Neural cell (in vitro differentiated cells): ENCODE results near the gene FGG. TPM values are rescaled to one million over a fixed set of nuclear protein-coding genes. Genes with fewer than 3 reads are reported as not detected.

Experiments
- H2AFZ ChIP-seq: fragments of 200-600, 300-800 bp; sonication (generic), shearing (Covaris generic); 2 replicates; pipeline ENCODE4 v1.6.0; 2014; ENCODE audit warnings: low read depth, mild to moderate bottlenecking, antibody characterized with exemption, low read length, moderate library complexity
- H3F3A ChIP-seq: fragments of 200-600 bp; shearing (Covaris generic); 2 replicates; pipeline ENCODE4 v1.6.1; 2016; ENCODE audit warnings: mild to moderate bottlenecking, moderate library complexity, mixed read lengths, antibody characterized with exemption, low read length; ENCODE audit not compliant: insufficient read depth, poor library complexity, severe bottlenecking
- H3K27ac ChIP-seq: fragments of 200-600, 300-800 bp; sonication (generic), shearing (Covaris generic); 2 replicates; pipeline ENCODE4 v1.5.1; 2014; ENCODE audit warnings: mild to moderate bottlenecking, low read length, moderate library complexity
- H3K27me3 ChIP-seq: fragments of 300-800, 200-600 bp; sonication (generic), shearing (Covaris generic); 2 replicates; pipeline ENCODE4 v1.6.0; 2014; ENCODE audit warnings: mild to moderate bottlenecking, low read depth, low read length, moderate library complexity; ENCODE audit not compliant: insufficient read depth
- H3K36me3 ChIP-seq: fragments of 300-800, 200-600 bp; sonication (generic), shearing (Covaris generic); 2 replicates; pipeline ENCODE4 v1.5.1; 2014; ENCODE audit warnings: mild to moderate bottlenecking, antibody characterized with exemption, low read length, moderate library complexity; ENCODE audit not compliant: insufficient read depth
- H3K4me2 ChIP-seq: fragments of 300-800, 200-600 bp; sonication (generic), shearing (Covaris generic); 2 replicates; pipeline ENCODE4 v1.6.0; 2014; ENCODE audit warnings: mild to moderate bottlenecking, low read length
- H3K4me3 ChIP-seq: fragments of 300-800, 200-600 bp; sonication (generic), shearing (Covaris generic); 2 replicates; pipeline ENCODE4 v1.5.1; 2014; ENCODE audit warnings: mild to moderate bottlenecking, low read length, moderate library complexity
- H3K79me2 ChIP-seq: fragments of 200-600 bp; shearing (Covaris generic); replicated peaks from 2 replicates; pipeline ENCODE4 v1.6.0; 2014; ENCODE audit warnings: mild to moderate bottlenecking, low read length, moderate library complexity; ENCODE audit not compliant: insufficient read depth
- H3K9ac ChIP-seq: fragments of 300-800, 200-600 bp; sonication (generic), shearing (Covaris generic); 2 replicates; pipeline ENCODE4 v1.6.1; 2016; ENCODE audit warnings: mild to moderate bottlenecking, low read length, mixed read lengths
- H3K9me2 ChIP-seq: fragments of 200-600 bp; shearing (Covaris generic); 2 replicates; pipeline ENCODE4 v1.6.1; 2016; ENCODE audit warnings: mild to moderate bottlenecking, low read length, mixed read lengths; ENCODE audit not compliant: insufficient read depth
- H3K9me3 ChIP-seq: fragments of 200-600, 300-800 bp; sonication (generic), shearing (Covaris generic); 2 replicates; pipeline ENCODE4 v1.6.1; 2016; ENCODE audit warnings: mild to moderate bottlenecking, mixed run types, low read length, moderate library complexity, mixed read lengths
- H4K20me1 ChIP-seq: fragments of 200-600 bp; shearing (Covaris generic); 2 replicates; pipeline ENCODE4 v1.6.1; 2016; ENCODE audit warnings: mild to moderate bottlenecking, mixed run types; ENCODE audit not compliant: insufficient read depth
- EP300 ChIP-seq: fragments of 450-650 bp; conservative IDR thresholded peaks from 2 replicates; pipeline ENCODE4 v1.6.1; 2014; ENCODE audit warnings: antibody characterized with exemption, mild to moderate bottlenecking, moderate library complexity; ENCODE audit not compliant: poor library complexity, severe bottlenecking
- EZH2 ChIP-seq: fragments of 200-600, 300-800 bp; shearing (Covaris generic), sonication (generic); IDR thresholded peaks from 2 replicates; pipeline ENCODE4 v1.6.1; 2014; ENCODE audit warnings: antibody characterized with exemption, low read length, borderline replicate concordance, mild to moderate bottlenecking; ENCODE audit not compliant: insufficient read depth, poor library complexity, severe bottlenecking
- MXI1 ChIP-seq: fragments of 450-650 bp; conservative IDR thresholded peaks from 2 replicates; pipeline ENCODE4 v1.6.1; 2014; ENCODE audit warnings: antibody characterized with exemption, mild to moderate bottlenecking; ENCODE audit not compliant: poor library complexity, severe bottlenecking
- POLR2AphosphoS5 ChIP-seq: IDR thresholded peaks from 2 replicates; pipeline ENCODE4 v1.6.1; 2012
- RAD21 ChIP-seq: fragments of 450-650 bp; conservative IDR thresholded peaks from 2 replicates; pipeline ENCODE4 v1.6.1; 2014; ENCODE audit warnings: antibody characterized with exemption, mild to moderate bottlenecking, moderate library complexity
- SMC3 ChIP-seq: fragments of 450-650 bp; conservative IDR thresholded peaks from 2 replicates; pipeline ENCODE4 v1.6.1; 2014; ENCODE audit warnings: antibody characterized with exemption, mild to moderate bottlenecking, moderate library complexity; ENCODE audit not compliant: poor library complexity
- TAF1 ChIP-seq: IDR thresholded peaks from 2 replicates; pipeline ENCODE4 v1.6.1; 2012; ENCODE audit warnings: low read depth
- polyA plus RNA-seq: library from polyadenylated mRNA; depleted of rRNA; stranded (reverse); fragments of >200 nt; gene quantifications from 2 replicates; pipeline ENCODE4 v1.2.3, GENCODE V29; 2014
- TF ChIP-seq, protein P1 (sequence below): IDR thresholded peaks from 2 replicates; pipeline ENCODE4 v1.6.1; 2012; ENCODE audit warnings: borderline replicate concordance
- TF ChIP-seq, protein P2 (sequence below): fragments of 450-650 bp; IDR thresholded peaks from 2 replicates; pipeline ENCODE4 v1.5.1; 2014; ENCODE audit warnings: antibody characterized with exemption, mild to moderate bottlenecking, moderate library complexity; ENCODE audit not compliant: poor library complexity, severe bottlenecking

FGG gene
- polyA plus RNA-seq, 1 donor from 2014 or later, result not detected

DNA sequence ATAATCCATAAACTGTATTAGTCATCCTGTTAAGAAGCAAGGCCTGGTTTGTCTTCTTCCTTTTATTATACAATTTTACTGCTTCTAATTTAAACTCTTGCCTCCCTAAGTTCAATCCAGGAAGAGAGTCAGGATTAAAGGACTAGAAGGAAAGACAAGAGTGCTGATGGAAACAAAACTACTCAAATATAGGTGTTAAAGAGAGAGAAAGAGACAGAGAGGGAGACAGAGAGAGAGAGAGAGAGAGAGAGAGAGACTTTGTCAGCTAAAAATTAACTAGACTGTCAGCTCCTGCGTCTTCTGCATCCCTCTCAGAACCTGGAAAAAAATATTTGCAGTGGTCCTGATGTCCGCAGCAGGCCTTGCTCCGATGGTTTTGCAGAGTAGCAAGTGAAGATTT is 13.5 kb upstream of the FGG start:
- Histone ChIP-seq H4K20me1 (no peaks in the 10 kb centered on the region), H3K9me3 (no peaks in the 10 kb centered on the region), H3K9me2 (no peaks in the 10 kb centered on the region), H3K4me3 (no peak overlapping the region), H2AFZ (no peak overlapping the region), H3K4me2 (no peak overlapping the region), H3K79me2 (no peaks in the 10 kb centered on the region), H3K9ac (no peak overlapping the region), H3F3A (no peaks in the 10 kb centered on the region), H3K36me3 (no peaks in the 10 kb centered on the region), H3K27me3 (peaks cover 26% of the 10 kb centered on the region), H3K27ac (no peak overlapping the region)
- TF ChIP-seq RAD21, result no peak

DNA sequence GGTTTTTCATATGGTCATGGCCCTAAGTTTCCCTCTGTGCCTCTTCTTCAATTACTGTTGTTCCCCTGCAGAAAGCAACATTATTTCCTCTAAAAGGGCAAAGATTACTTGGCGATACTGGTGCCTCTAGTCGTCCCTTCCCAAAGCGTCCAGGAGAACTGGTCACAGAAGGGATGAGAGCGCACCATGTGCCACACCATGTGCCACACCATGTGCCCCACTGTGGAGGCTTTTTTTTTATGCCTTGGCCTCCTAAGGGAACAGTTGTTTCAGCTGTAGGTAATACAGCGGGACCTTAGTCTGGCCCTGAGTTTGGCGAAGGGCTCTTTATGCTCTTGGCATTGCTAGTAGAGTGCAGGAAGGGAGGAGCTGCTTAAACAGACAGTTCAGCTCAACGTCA is 11.5 kb upstream of the FGG start:
- Histone ChIP-seq H4K20me1 (no peaks in the 10 kb centered on the region), H3K9ac (no peak overlapping the region), H3F3A (no peaks in the 10 kb centered on the region), H3K27me3 (peaks cover 26% of the 10 kb centered on the region), H2AFZ (no peak overlapping the region), H3K9me2 (no peaks in the 10 kb centered on the region), H3K9me3 (no peaks in the 10 kb centered on the region), H3K27ac (no peak overlapping the region), H3K4me3 (no peak overlapping the region), H3K36me3 (no peaks in the 10 kb centered on the region), H3K4me2 (no peak overlapping the region), H3K79me2 (no peaks in the 10 kb centered on the region)
- TF ChIP-seq RAD21 (no peak), EZH2 (no peak), MXI1 (no peak)
- TF ChIP-seq, protein P1, sequence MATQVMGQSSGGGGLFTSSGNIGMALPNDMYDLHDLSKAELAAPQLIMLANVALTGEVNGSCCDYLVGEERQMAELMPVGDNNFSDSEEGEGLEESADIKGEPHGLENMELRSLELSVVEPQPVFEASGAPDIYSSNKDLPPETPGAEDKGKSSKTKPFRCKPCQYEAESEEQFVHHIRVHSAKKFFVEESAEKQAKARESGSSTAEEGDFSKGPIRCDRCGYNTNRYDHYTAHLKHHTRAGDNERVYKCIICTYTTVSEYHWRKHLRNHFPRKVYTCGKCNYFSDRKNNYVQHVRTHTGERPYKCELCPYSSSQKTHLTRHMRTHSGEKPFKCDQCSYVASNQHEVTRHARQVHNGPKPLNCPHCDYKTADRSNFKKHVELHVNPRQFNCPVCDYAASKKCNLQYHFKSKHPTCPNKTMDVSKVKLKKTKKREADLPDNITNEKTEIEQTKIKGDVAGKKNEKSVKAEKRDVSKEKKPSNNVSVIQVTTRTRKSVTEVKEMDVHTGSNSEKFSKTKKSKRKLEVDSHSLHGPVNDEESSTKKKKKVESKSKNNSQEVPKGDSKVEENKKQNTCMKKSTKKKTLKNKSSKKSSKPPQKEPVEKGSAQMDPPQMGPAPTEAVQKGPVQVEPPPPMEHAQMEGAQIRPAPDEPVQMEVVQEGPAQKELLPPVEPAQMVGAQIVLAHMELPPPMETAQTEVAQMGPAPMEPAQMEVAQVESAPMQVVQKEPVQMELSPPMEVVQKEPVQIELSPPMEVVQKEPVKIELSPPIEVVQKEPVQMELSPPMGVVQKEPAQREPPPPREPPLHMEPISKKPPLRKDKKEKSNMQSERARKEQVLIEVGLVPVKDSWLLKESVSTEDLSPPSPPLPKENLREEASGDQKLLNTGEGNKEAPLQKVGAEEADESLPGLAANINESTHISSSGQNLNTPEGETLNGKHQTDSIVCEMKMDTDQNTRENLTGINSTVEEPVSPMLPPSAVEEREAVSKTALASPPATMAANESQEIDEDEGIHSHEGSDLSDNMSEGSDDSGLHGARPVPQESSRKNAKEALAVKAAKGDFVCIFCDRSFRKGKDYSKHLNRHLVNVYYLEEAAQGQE, result no peak

DNA sequence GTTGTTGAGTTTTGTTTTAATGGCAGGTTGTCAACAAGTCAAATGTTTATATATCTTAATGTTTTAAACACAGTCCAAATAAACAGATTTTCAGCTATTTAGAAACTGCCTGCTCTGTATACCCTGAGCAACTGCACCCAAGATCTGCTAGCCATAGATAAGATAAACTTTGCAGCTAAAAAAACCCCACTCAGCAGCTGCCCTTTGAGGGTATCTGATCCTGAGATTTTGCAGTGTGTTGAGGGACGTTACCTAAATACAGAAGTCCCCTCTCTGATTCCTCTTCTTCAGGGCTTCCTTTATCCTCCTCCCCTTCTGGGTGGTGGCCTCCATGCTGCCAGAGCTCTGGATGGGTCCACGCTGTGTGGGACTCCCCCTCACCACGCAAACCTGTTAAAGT is 11.0 kb upstream of the FGG start:
- Histone ChIP-seq H3F3A (no peaks in the 10 kb centered on the region), H3K79me2 (no peaks in the 10 kb centered on the region), H3K27me3 (peaks cover 26% of the 10 kb centered on the region), H3K36me3 (no peaks in the 10 kb centered on the region), H4K20me1 (no peaks in the 10 kb centered on the region), H3K9me2 (no peaks in the 10 kb centered on the region), H3K4me2 (no peak overlapping the region), H2AFZ (no peak overlapping the region), H3K9ac (no peak overlapping the region), H3K9me3 (no peaks in the 10 kb centered on the region), H3K27ac (no peak overlapping the region), H3K4me3 (no peak overlapping the region)
- TF ChIP-seq EZH2, result no peak
- TF ChIP-seq, protein P1, result no peak
- TF ChIP-seq EP300, result no peak
- TF ChIP-seq TAF1, result no peak
- no peak for TF ChIP-seq MXI1
- no peak for TF ChIP-seq SMC3
- TF ChIP-seq POLR2AphosphoS5, result no peak
- TF ChIP-seq, protein P2, sequence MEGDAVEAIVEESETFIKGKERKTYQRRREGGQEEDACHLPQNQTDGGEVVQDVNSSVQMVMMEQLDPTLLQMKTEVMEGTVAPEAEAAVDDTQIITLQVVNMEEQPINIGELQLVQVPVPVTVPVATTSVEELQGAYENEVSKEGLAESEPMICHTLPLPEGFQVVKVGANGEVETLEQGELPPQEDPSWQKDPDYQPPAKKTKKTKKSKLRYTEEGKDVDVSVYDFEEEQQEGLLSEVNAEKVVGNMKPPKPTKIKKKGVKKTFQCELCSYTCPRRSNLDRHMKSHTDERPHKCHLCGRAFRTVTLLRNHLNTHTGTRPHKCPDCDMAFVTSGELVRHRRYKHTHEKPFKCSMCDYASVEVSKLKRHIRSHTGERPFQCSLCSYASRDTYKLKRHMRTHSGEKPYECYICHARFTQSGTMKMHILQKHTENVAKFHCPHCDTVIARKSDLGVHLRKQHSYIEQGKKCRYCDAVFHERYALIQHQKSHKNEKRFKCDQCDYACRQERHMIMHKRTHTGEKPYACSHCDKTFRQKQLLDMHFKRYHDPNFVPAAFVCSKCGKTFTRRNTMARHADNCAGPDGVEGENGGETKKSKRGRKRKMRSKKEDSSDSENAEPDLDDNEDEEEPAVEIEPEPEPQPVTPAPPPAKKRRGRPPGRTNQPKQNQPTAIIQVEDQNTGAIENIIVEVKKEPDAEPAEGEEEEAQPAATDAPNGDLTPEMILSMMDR, result no peak
- no peak for TF ChIP-seq RAD21
